Thyroid gland (tissue), 4 donors: ENCODE measurements around the gene EFHD2.

Source experiments
- CTCF ChIP-seq, 6 experiments: fragments of 200-600 bp in 3 of 6; fragments of 450-650 bp in 3 of 6; sonication (generic) in 3 of 6; IDR thresholded peaks; one replicate each; pipeline ENCODE4 v1.5.1; 2016 to 2019; ENCODE audit warnings: antibody characterized with exemption in 6 of 6, mild to moderate bottlenecking in 2 of 6, inconsistent platforms in 1 of 6, moderate library complexity in 1 of 6
- POLR2A ChIP-seq, 2 donors: fragments of 450-650 bp; IDR thresholded peaks; one replicate each; pipeline ENCODE4 v1.6.1; 2017; ENCODE audit warnings: antibody characterized with exemption in 2 of 2, mild to moderate bottlenecking in 2 of 2, moderate library complexity in 1 of 2

- no peak for TF ChIP-seq CTCF (IDR thresholded peaks at IDR 0.05)
- no peak for TF ChIP-seq POLR2A (IDR thresholded peaks at IDR 0.05)
Measured at GRCh38 chr1:15397236-15397635, 12.5 kb upstream of the EFHD2 start.
